ENCODE results near the gene EFNA1. TPM values are rescaled to one million over a fixed set of nuclear protein-coding genes. Genes with fewer than 3 reads are reported as not detected.

The EFNA1 gene
- total RNA-seq, 1 donor from 2014 or later: 0.34 TPM

DNA sequence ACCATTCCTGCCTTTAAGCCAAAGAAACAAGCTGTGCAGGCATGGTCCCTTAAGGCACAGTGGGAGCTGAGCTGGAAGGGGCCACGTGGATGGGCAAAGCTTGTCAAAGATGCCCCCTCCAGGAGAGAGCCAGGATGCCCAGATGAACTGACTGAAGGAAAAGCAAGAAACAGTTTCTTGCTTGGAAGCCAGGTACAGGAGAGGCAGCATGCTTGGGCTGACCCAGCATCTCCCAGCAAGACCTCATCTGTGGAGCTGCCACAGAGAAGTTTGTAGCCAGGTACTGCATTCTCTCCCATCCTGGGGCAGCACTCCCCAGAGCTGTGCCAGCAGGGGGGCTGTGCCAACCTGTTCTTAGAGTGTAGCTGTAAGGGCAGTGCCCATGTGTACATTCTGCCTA is 6.6 kb downstream of the EFNA1 start:
- no peak for DNase-seq (ENCODE audit: low spot score)
- Histone ChIP-seq H3K4me3 (peak overlapping the region; percentile 66), H3K27me3 (peaks cover 16% of the 10 kb centered on the region), H3F3A (ENCODE audit: low read depth) (peaks cover 39% of the 10 kb centered on the region), H4K20me1 (ENCODE audit: low read depth) (no peaks in the 10 kb centered on the region), H3K4me2 (peak overlapping the region; percentile 86), H3K27ac (no peak overlapping the region), H3K79me2 (ENCODE audit: low read depth) (peaks cover 26% of the 10 kb centered on the region), H2AFZ (replicated peaks) (no peak overlapping the region), H3K36me3 (no peaks in the 10 kb centered on the region), H3K9me3 (ENCODE audit: low read depth) (no peaks in the 10 kb centered on the region), H3K4me1 (peaks cover 17% of the 10 kb centered on the region), H3K9ac (no peak overlapping the region)
- H3K27ac Mint-ChIP-seq: peak overlapping the region; percentile 90
- no peaks in the 10 kb centered on the region for H3K9me3 Mint-ChIP-seq
- peaks cover 15% of the 10 kb centered on the region for H3K27me3 Mint-ChIP-seq (ENCODE audit: insufficient read depth, low read depth)
- TF ChIP-seq, protein P1, sequence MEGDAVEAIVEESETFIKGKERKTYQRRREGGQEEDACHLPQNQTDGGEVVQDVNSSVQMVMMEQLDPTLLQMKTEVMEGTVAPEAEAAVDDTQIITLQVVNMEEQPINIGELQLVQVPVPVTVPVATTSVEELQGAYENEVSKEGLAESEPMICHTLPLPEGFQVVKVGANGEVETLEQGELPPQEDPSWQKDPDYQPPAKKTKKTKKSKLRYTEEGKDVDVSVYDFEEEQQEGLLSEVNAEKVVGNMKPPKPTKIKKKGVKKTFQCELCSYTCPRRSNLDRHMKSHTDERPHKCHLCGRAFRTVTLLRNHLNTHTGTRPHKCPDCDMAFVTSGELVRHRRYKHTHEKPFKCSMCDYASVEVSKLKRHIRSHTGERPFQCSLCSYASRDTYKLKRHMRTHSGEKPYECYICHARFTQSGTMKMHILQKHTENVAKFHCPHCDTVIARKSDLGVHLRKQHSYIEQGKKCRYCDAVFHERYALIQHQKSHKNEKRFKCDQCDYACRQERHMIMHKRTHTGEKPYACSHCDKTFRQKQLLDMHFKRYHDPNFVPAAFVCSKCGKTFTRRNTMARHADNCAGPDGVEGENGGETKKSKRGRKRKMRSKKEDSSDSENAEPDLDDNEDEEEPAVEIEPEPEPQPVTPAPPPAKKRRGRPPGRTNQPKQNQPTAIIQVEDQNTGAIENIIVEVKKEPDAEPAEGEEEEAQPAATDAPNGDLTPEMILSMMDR (IDR thresholded peaks at IDR 0.05): no peak
- TF ChIP-seq EZH2 (IDR thresholded peaks at IDR 0.05) (no peak), EZH2phosphoT487 (IDR thresholded peaks at IDR 0.05) (no peak)
- H3K4me3 Mint-ChIP-seq: peak overlapping the region; percentile 97
- H3K36me3 Mint-ChIP-seq: peaks cover 13% of the 10 kb centered on the region
- peaks cover 53% of the 10 kb centered on the region for H3K4me1 Mint-ChIP-seq

DNA sequence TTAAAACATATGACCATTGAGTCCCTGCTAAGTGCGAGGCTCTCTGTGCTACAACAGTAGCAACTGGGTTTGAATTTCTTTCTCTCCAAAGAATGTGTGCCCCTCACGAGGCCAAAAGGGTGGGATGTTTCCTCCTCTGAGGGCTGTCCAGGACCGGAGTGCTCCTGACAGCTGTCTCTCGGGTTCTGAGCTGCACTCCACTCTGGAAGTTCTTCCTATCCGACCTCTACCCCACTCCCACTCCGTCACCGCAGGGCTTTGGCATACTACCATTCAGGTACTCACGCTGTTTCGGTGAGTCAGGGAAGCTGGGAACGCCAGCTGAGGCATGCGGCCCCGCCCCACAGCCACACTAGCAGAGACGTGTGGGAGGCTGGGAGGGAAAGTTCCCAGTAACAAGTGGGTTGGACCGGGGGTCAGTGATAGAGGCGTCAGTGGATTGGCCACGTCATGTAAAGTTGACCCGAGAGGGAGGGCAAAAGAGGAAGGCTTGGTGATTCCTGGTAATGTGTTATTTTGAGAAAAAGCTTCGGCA is 7.3 kb downstream of the EFNA1 start:
- peaks cover 47% of the 10 kb centered on the region for H3K4me1 Mint-ChIP-seq

DNA sequence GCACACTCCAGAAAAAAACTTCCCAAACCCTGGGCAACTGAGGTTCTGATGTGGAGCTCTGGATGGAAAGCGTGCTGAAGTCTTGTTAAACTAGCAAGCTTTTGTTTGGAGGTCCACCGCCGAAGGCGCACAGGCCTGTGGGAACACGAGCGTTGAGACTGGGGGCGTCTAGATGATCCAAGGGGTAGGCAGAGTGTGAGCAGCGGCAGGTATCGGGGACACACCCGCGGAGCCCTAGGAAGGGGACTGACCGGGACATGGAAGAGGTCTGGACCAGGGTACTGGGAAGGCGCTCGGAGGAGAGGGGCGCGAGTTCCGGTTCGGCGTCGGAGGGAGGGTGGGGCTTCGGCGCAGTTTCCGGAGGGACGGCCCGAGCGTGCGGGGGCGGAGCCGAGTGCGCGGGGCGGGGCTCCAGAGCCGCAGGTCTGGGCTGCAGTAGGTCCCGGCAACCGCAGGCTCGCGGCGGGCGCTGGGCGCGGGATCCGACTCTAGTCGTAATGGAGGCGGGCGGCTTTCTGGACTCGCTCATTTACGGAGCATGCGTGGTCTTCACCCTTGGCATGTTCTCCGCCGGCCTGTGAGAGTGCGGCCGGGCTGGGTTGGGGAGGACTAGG is 7.8 kb downstream of the EFNA1 start, which contains the start of gene SLC50A1:
SLC50A1 (plus strand) TSS at position 438 of the 614 bp plus-strand sequence; CDS start at position 498, 60 bp downstream.
- Mint-ChIP-seq H3K4me3 (peak within 1 kb of the TSS; percentile 97), H3K4me1 (peaks cover 45% of the 10 kb centered on the region), H3K36me3 (peaks cover 13% of the 10 kb centered on the region), H3K9me3 (no peaks in the 10 kb centered on the region), H3K27ac (peak within 1 kb of the TSS; percentile 98), H3K27me3 (ENCODE audit: insufficient read depth, low read depth) (peaks cover 12% of the 10 kb centered on the region)
- peak within 1 kb of the TSS; percentile 82 for H3K27ac ChIP-seq
- H2AFZ ChIP-seq (replicated peaks): peak within 1 kb of the TSS; percentile 38
- peak within 1 kb of the TSS; percentile 86 for H3K4me2 ChIP-seq
- H3K27me3 ChIP-seq: peaks cover 4% of the 10 kb centered on the region
- peak; percentile 99 for DNase-seq (ENCODE audit: low spot score)
- peak within 1 kb of the TSS; percentile 66 for H3K4me3 ChIP-seq
- H3F3A ChIP-seq (ENCODE audit: low read depth): peaks cover 37% of the 10 kb centered on the region
- H3K9ac ChIP-seq: peak within 1 kb of the TSS; percentile 25
- H3K36me3 ChIP-seq: no peaks in the 10 kb centered on the region
- no peaks in the 10 kb centered on the region for H3K9me3 ChIP-seq (ENCODE audit: low read depth)
- peaks cover 5% of the 10 kb centered on the region for H3K4me1 ChIP-seq
- H3K79me2 ChIP-seq (ENCODE audit: low read depth): peaks cover 36% of the 10 kb centered on the region
- TF ChIP-seq, protein P1 (IDR thresholded peaks at IDR 0.05): peak; percentile 19
- TF ChIP-seq EZH2phosphoT487 (IDR thresholded peaks at IDR 0.05): no peak
- peaks cover 3% of the 10 kb centered on the region for H4K20me1 ChIP-seq (ENCODE audit: low read depth)

More for the DNA sequence above, 7.3 kb downstream of the EFNA1 start:
- peaks cover 13% of the 10 kb centered on the region for H3K36me3 Mint-ChIP-seq
- Histone ChIP-seq H3K27ac (peak overlapping the region; percentile 55), H2AFZ (replicated peaks) (peak overlapping the region; percentile 38), H3K27me3 (peaks cover 9% of the 10 kb centered on the region), H3K4me2 (peak overlapping the region; percentile 86), H3K4me1 (peaks cover 10% of the 10 kb centered on the region), H3K9me3 (ENCODE audit: low read depth) (no peaks in the 10 kb centered on the region), H3K9ac (peak overlapping the region; percentile 15), H3F3A (ENCODE audit: low read depth) (peaks cover 37% of the 10 kb centered on the region), H3K79me2 (ENCODE audit: low read depth) (peaks cover 33% of the 10 kb centered on the region), H4K20me1 (ENCODE audit: low read depth) (peaks cover 3% of the 10 kb centered on the region), H3K36me3 (no peaks in the 10 kb centered on the region), H3K4me3 (peak overlapping the region; percentile 66)
- H3K4me3 Mint-ChIP-seq: peak overlapping the region; percentile 97
- TF ChIP-seq EZH2phosphoT487 (IDR thresholded peaks at IDR 0.05) (no peak), EZH2 (IDR thresholded peaks at IDR 0.05) (no peak)
- TF ChIP-seq, protein P1 (IDR thresholded peaks at IDR 0.05): no peak
- peak overlapping the region; percentile 90 for H3K27ac Mint-ChIP-seq
- peaks cover 10% of the 10 kb centered on the region for H3K27me3 Mint-ChIP-seq (ENCODE audit: insufficient read depth, low read depth)
- DNase-seq (ENCODE audit: low spot score): peak; percentile 75
- no peaks in the 10 kb centered on the region for H3K9me3 Mint-ChIP-seq

Measured in neural progenitor cell (in vitro differentiated cells).